Eye (tissue), 1 donor: ENCODE measurements around the gene SEPTIN10.
"Not testable (repeated sequence)": the region's sequence is repeated elsewhere in the genome, so short reads cannot be mapped to it uniquely, and the experiment has no call there.

Experiments
- DNase-seq: peaks from one replicate; pipeline ENCODE4 v3.0.0-alpha.2; 2015

SEPTIN10 gene

DNA sequence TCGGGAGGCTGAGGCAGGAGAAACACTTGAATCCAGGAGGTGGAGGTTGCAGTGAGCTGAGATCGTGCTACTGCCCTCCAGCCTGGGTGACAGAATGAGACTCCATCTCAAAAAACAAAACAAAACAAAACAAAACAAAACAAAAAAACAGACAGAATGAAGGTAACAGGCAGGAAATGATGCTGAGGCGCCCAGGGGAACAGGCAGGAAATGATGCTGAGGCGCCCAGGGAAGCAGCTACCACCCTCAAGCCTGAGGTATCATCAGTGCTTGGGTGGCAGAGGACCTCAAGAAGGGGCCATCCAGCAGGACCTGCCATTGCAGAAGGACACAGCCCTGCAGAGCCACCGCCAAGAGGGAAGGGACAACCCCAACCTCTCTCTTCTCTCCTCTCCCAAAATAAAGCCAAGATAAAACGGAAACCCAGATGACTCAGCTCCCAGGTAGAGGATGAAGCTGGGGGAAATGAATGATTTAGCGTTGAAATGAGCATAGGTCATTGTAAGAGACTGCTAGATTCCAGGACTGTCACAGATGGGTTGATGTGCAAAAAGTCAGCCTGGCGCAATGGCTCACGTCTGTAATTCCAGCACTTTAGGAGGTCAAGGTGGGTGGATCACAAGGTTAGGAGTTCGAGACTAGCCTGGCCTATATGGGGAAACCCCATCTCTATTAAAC is 19.7 kb upstream of the SEPTIN10 start:
- no peak for DNase-seq

DNA sequence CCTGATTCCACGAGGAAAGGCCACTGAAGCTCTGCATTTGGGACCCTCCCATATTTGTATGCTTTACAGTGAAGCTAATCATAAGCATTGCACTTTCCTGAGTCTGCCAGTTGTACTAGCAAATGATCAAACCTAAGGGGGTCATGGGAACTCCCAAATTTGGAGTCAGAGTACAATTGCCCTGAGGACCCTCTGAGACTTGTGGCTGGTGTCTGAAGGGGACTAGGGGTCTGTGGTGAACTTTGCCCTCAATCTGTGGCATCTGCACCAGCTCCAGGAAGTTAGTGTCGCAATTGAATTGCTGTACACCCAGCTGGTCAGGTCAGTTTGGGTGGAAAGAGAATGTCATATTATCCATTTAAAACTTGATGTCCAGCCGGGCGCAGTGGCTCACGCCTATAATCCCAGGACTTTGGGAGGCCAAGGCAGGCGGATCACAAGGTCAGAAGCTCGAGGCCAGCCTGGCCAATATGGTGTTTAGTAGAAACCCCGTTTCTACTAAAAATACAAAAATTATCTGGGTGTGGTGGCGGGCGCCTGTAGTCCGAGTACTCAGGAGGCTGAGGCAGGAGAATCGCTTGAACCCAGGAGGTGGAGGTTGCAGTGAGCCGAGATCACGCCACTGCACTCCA is 18.5 kb upstream of the SEPTIN10 start:
- DNase-seq: no peak

DNA sequence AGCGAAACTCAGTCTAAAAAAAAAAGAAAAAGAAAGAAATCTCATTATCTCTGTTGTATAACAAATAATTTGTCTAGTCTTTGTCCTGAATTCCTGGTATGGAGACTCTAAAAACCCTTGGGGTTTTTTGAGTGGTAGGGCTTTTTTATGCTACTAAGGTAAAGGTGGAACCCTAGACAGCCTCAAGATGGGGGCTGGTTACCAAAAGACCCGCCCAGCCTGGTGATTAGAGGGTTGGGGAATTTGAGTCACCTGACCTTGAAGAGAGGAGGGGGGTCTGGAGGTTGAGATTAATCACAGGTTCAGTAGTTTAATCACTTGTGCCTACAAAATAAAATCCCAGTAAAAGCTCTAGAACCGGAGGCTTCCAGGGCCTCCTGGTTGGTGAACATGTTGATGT is 18.0 kb upstream of the SEPTIN10 start:
- no peak for DNase-seq

DNA sequence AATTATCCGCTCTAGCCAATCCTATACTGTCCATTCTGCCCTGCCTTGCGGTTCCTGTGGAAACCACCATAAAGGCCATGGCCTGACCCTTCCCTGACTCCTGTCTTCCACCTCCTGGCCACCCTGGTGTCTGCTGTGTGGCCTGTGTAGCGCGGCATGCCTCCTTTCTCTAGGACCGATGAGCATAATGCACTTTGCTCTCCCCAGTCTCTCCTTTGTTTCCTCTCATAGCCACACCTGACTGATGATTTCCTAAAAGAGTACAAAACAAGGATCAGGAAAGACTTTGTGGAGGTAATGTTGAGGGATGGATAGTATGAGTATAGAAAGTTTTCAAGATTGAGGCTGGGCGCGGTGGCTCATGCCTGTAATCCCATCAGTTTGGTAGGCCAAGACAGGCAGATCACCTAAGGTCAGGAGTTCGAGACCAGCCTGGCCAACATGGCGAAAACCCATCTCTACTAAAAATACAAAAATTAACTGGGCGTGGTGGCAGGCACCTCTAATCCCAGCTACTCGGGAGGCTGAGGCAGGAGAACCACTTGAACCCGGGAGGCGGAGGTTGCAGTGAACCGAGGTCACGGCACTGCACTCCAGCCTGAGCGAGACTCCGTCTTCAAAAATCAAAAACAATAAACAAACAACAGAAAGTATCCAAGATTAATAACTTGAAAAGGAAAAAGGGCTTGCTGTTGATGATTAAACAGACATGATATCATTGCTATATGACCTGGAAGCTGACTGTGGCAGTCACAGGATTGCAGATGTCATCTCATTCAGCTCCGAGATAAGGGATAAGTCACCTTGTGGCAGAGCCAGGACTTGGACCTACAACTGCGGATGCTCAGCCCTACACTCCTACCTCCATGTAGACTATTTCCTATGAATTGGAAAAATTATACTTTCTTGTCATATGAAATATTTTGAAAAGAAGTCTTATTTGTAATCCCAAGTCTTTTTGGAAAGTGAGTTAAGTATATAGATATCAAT is 17.0 kb upstream of the SEPTIN10 start:
- no peak for DNase-seq

DNA sequence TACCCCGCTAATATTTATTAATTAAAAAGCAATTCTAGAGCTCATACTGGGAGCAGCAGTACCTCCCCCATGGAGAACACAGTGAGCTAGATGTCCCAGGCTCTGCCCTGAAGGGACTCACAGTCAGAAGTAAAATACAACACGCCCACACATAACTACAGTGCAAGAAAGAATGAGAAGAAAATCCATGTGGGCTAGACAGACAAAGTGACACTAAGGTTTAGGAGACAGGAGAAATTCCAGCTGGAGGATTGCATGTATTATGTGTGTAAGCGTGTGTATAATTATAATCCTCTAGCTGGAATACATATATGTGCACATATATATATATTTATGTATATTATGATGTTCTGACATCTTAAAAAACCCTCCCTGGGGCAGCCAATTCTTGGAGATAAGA is 16.1 kb upstream of the SEPTIN10 start:
- no peak for DNase-seq

DNA sequence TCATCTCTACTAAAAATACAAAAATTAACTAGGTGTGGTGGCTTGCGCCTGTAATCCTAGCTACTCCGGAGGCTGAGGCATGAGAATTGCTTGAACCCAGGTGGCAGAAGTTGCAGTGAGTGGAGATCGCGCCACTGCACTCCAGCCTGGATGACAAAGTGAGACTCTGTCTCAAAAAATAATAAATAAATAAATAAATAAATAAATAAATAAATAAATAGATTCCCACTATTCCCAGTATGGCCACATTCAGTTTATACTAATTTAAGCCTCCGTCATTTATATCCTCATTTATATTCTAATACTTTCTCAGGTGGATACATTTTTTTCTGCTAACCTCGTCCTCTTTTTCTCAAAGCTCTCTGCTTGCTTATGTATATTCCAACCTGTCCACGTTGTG is 14.6 kb upstream of the SEPTIN10 start:
- DNase-seq: not testable (repeated sequence)

DNA sequence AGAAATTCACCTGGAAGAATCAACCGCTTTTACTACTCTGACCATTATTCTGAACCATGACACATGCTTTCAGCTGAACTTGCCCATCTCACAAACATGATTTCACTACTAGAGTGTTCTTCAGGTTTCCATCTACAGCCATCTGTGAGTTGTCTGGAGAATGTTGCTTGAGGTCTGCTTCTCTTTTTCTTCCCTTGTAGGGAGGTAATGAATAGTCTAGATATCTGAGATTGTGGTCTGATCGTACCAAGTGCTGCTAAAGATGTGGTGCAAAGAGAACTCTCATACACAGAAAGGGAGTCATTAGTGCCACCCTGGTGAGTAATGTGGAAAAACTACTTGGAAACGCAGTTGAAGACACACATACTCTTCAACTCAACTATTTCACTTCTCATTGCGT is 10.6 kb upstream of the SEPTIN10 start:
- DNase-seq: no peak

- no peak for DNase-seq
Measured at GRCh38 chr2:109623923-109624322, 10.2 kb upstream of the SEPTIN10 start.

GRCh38 chr2:109623297-109623696 is 9.5 kb upstream of the SEPTIN10 start:
- DNase-seq: no peak

DNA sequence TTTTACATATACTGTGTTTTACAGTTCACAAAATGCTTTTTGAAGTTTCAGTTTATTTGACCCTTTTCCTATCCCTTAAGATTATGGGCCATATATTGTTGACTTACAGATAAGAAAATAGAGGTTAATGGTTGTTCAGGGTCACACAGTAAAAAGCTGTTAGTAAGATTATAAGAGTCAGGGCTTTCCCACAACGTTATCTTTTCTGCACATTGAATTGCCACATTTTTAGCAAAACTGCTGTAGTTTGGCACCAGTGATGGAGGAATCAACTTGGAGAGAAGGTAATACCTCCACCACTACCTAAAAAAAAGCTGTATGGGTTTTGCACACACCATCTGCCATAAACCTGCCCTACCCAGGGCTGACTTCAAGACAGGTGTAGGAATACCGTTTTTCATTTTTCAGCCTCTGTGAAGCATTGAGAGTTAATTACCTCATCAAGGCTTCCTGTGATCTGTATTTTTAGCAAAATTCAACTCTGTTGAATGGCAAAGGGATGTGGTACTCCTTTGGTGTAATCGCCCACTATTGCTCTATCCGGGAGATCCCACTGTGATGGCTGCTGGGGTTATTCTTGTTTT is 5.4 kb upstream of the SEPTIN10 start:
- no peak for DNase-seq

- no peak for DNase-seq
Measured at GRCh38 chr2:109616184-109616583, 2.4 kb upstream of the SEPTIN10 start.

DNA sequence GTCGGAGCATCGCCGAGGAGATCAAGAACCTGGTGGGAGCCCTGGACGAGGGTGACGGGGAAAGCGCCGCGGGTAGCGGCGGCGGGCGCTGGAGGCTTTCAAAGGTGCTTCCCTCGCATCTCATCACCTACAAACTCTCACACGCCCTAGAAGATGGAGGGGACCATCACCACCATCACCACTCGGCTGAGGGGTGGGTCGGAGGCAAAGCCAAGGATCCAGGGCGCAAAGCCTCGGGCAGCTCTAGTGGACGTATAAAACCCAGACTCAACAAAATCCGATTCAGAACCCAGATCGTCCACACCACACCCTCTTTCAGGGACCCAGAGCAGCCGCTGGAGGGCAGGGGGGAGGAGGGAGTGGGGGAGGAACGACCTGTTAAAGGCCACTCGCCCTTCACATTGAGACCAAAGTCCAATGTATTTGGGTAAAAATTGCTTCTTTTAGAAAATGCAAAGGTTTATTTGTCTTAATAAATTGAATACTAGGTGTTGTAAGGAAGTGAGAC is 1.9 kb upstream of the SEPTIN10 start:
- DNase-seq: no peak

DNA sequence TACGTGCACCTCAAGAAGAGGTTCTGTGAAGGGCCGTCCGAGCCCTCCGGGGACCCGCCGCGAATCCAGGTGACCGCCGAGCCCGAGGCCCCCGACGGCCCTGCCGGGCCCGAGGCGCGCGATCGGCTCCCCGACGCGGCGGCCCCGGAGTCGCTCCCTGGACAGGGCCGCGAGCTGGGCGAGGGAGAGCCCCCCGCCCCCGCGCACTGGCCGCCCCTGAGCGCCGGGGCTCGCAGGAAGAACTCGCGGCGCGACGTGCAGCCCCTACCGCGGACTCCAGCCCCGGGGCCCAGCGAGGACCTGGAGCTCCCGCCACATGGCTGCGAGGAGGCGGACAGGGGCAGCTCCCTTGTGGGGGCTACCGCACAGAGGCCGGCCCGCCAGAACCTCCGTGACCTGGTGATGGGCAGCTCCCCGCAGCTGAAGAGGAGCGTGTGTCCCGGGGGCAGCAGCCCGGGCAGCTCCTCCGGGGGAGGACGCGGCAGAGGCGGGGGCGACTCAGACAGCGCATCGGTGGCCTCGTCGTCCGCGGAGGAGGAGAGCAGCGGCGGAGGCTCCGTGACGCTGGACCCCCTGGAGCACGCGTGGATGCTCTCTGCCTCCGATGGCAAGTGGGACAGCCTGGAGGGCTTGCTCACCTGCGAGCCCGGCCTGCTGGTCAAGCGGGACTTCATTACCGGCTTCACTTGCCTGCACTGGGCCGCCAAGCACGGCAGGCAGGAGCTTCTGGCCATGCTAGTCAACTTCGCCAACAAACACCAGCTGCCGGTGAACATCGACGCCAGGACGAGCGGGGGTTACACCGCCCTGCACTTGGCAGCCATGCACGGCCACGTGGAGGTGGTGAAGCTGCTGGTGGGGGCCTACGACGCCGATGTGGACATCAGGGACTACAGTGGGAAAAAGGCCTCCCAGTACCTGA is 1.2 kb upstream of the SEPTIN10 start:
- DNase-seq: peak; percentile 73

DNA sequence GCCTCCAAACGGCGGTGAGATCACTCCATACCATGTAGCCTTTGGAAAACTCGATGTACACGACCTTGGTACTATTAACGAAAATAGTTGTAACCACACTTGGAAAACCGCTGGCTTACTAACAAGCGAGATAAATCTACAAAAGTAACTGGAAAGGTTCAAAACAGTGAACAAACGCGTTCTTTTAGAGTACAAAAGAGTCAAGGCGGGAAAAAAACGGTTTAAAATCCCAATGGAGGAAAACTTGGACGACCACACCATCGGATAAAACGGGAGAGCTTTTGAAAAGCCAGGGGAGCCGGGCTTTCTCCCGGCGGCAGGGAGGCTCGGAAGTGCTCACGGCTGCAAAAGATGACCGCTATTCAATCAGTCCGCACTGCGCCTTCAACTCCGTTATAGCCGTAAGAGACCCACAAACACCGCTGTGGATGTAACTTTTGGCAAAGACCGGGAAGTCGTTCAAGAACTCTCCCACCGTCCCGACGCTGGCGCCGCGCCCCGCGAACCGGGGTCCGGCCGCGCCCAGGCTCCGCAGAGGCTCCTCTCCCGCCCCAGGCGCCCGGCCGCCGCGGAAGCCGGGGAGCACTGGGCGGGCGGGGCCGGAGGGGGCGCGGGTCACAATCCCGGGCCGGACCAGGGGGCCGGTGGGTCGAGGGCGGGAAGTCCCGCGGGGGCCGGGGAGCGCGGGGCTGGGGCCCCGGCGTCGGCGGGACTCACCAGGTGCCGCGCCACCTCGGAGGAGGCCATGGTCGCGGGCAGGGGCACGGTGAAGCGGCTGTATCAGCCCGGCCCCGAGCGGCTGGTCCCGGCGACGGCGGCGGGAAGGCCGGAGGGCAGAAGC is 465 bp downstream of the SEPTIN10 start:
- peak; percentile 87 for DNase-seq

DNA sequence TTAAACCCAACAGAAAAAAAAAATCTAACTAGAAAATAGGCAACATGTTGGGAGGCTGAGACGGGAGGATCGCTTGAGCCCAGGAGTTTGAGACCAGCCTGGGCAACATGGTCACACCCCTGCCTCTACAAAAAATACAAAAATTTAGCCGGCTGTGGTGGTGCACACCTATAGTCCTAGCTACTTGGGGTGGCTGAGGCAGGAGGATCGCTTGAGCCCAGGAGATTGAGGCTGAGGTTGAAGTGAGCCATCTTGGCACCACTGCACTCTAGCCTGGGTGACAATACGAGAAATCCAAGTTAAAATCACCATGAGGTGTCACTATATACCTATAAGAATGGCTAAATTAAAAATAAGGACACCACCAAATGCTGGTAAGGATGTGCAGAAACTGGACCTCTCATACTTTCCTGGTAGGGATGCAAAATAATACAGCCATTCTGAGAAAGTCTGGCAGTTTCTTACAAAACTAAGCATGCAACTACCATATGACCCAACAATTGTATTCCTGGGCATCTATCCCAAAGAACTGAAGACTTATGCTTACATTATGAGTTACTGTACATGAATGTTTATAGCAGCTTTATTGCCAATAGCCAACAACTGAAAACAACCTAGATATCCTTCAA is 2.2 kb downstream of the SEPTIN10 start:
- peak; percentile 42 for DNase-seq

DNA sequence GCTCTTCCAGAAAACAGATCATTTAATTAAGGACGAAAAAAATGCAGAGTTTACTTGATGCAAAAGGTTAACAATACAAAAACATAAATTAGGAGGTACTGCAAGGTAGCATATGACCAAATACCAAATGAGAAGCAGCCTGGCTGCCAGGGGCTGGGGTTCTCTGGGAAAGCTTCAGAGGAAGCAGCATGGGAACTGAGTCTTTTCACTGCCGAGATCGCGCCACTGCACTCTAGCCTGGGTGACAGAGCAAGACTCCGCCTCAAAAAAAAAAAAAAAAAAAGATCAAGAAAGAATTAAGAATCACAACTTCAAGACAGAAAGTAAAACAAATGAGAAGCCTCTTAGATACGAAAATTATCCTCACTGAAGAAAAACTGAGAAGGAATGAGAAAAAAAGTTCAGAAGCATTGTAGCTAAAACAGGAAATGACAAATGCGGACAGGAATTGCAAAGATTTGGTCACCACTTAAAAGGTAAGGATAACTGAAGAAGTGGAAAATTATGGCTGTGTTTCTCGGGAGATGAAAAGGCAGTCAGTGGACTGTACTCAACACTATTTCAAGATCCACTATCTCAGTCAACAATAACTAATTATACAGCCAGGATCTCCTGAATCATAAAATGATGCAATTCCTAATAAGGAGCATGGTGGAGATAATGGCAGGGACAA is 4.3 kb downstream of the SEPTIN10 start:
- DNase-seq: no peak

DNA sequence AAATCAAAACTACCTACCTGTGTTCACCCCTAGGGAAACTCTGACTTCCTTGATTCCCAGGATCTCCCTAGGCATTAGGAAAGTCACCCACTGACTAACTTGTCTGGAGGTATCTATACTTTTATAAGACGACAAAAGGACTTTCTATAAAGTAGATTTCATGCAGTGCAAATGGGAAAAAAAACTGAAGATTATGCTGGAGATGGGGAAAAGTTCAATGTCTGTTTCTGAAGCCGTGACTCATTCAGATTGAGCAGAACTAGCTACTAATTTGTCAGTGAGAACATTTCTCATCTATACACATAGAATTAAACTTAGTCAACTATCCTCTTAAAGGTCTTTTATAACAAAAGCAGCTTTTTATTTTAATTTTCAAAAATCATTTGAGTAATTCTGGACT is 6.0 kb downstream of the SEPTIN10 start:
- DNase-seq: no peak

DNA sequence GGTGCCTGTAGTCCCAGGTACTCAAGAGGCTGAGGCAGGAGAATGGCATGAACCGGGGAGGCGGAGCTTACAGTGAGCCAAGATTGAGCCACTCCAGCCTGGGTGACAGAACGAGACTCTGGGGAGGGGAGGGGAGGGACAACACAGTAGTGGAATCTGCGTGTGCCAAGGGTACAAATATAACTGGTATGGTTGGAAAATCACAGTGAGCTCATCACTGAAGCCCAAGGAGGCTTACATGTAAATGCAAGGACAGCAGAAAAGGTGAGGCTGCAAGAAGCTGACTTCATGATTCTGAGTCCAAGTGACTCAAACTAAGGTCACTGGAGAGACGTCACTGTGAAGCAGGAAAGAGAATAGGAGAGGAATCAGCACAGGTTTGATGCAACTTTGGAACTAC is 9.2 kb downstream of the SEPTIN10 start:
- DNase-seq: no peak

GRCh38 chr2:109602617-109603188 is 11.1 kb downstream of the SEPTIN10 start:
- no peak for DNase-seq

- no peak for DNase-seq
Measured at GRCh38 chr2:109601783-109602182, 12.0 kb downstream of the SEPTIN10 start.
